Measurements from ENCODE around the gene MRPL3. TPM values are rescaled to one million over a fixed set of nuclear protein-coding genes. Genes with fewer than 3 reads are reported as not detected.

The MRPL3 gene
- total RNA-seq, 1 donor from 2014 or later = 117 TPM

DNA sequence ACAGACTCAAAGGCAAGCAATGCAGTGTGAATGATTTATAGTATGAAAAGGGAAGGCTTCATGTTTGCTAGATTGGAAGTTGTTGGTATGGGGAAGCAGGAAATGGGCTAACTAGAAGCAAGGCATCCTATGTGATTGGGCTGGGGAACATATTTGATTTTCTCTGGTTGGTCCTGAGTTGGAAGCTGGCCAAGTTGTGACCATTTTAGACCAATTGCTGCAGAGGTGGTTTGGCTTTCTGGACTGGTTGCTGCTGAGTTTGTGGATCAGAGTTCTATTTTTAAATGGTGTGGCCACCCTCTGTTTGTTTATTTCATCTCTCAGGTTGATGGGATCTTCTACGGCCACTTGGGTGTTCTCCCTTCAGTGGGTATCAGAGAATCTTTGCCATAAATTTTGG, 81.5 kb downstream of the MRPL3 start:
- FAIRE-seq (no peak), DNase-seq (ENCODE audit: low spot score in 2 of 2) (no peak)

DNA sequence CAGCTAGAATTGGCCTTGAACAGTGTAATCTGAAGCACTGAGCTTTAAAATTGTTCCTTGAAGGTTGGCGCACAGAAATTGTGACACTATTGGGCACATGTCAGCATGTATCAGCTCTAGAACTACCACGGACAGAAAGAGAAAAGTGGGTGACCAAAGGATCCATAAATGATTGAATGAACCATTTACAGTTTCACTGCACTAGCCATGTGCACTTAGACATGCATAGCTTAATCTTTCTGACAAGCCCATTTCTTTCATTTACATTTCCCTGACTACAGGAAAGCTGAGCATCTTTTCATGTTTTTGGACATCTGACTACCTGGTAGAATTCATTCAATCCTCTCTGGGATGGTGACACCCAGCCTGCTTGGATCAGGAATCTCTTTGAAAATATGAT, 85.0 kb downstream of the MRPL3 start:
- DNase-seq (ENCODE audit: low spot score in 2 of 2) (no peak), FAIRE-seq (no peak)

Small RNA genes lying within 50 kb of the gene (small RNA-seq; reads per million reads assigned to genes)
- not detected for gene AC107027.2
- gene SNORA58 = 7.8 reads per million, percentile 95 among the genes with 10 or more reads in this experiment

Other genes with a start within 250 kb of the MRPL3 start
- gene NUDT16, start 121.2 kb downstream of the MRPL3 start, total RNA-seq = 11.8 TPM